ENCODE data around the gene DPYSL4. TPM values are rescaled to one million over a fixed set of nuclear protein-coding genes. Genes with fewer than 3 reads are reported as not detected.
A peak's percentile ranks its signal among the peaks of the same experiment; 100 is the strongest.

Gene DPYSL4
- total RNA-seq, 2 donors from 2014 or later = 3.4 to 4.1 TPM

DNA sequence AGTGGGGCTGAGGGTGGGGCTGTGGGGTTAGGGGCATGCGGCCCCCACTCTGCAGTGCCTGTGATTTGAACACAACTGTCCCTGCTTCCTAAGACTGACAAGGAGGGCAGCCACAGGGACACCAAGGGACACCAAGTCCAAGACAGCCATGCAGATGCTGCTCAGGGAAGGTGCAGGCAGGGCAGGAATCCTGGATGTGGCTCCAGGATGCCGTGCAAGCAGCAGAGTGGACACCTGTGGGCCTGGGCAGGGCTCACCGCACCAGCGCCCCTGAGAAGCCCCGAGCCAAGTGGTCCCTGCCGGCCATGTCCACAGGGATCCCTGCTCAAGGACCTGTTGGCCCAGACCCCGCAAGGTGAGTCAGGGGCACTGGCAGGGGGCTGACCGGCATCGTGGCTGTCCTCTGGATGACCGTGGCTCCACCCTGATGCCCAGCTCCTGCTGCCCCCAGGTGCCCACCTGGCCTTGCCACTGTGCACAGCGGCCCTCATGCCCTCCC lies 62.5 kb downstream of the DPYSL4 start:
- H3K4me3 ChIP-seq = peak overlapping the region in 1 of 2 donors; percentile 23
- no peak for TF ChIP-seq CTCF (IDR thresholded peaks at IDR 0.05)

GRCh38 chr10:132249824-132250375 lies 63.2 kb downstream of the DPYSL4 start:
- no peaks in the 10 kb centered on the region for H3K9me3 ChIP-seq
- H3K4me3 ChIP-seq = no peak overlapping the region
- DNase-seq (ENCODE audit: low spot score) = no peak
- TF ChIP-seq CTCF (IDR thresholded peaks at IDR 0.05) = no peak
- H3K27ac ChIP-seq = no peak overlapping the region
- no peaks in the 10 kb centered on the region for H3K36me3 ChIP-seq
- H3K4me1 ChIP-seq = no peaks in the 10 kb centered on the region
- no peaks in the 10 kb centered on the region for H3K27me3 ChIP-seq

More for the DNA sequence above, 62.5 kb downstream of the DPYSL4 start:
- no peaks in the 10 kb centered on the region for H3K36me3 ChIP-seq
- no peak overlapping the region for H3K27ac ChIP-seq
- no peaks in the 10 kb centered on the region for H3K27me3 ChIP-seq
- no peaks in the 10 kb centered on the region for H3K9me3 ChIP-seq
- DNase-seq (ENCODE audit: low spot score) = no peak
- no peaks in the 10 kb centered on the region for H3K4me1 ChIP-seq

- H3K27me3 ChIP-seq = no peaks in the 10 kb centered on the region
- no peak for DNase-seq (ENCODE audit: low spot score)
- no peaks in the 10 kb centered on the region for H3K36me3 ChIP-seq
- no peaks in the 10 kb centered on the region for H3K9me3 ChIP-seq
- no peak overlapping the region for H3K4me3 ChIP-seq
- H3K27ac ChIP-seq = no peak overlapping the region
- H3K4me1 ChIP-seq = no peaks in the 10 kb centered on the region
- TF ChIP-seq CTCF (IDR thresholded peaks at IDR 0.05) = no peak
Measured at GRCh38 chr10:132250481-132251475, 64.0 kb downstream of the DPYSL4 start.

GRCh38 chr10:132251928-132252327 lies 65.2 kb downstream of the DPYSL4 start:
- Histone ChIP-seq H3K27me3 (no peaks in the 10 kb centered on the region), H3K27ac (no peak overlapping the region), H3K9me3 (no peaks in the 10 kb centered on the region), H3K4me3 (no peak overlapping the region), H3K4me1 (no peaks in the 10 kb centered on the region), H3K36me3 (no peaks in the 10 kb centered on the region)
- DNase-seq (ENCODE audit: low spot score) = no peak
- TF ChIP-seq CTCF (IDR thresholded peaks at IDR 0.05) = no peak

GRCh38 chr10:132252412-132252811 lies 65.7 kb downstream of the DPYSL4 start:
- DNase-seq (ENCODE audit: low spot score) = no peak
- Histone ChIP-seq H3K27ac (no peak overlapping the region), H3K27me3 (no peaks in the 10 kb centered on the region), H3K4me1 (no peaks in the 10 kb centered on the region), H3K36me3 (no peaks in the 10 kb centered on the region), H3K4me3 (no peak overlapping the region), H3K9me3 (no peaks in the 10 kb centered on the region)
- no peak for TF ChIP-seq CTCF (IDR thresholded peaks at IDR 0.05)
